HCT116 (cell line): ENCODE data around the gene BCL11B. TPM values are rescaled to one million over a fixed set of nuclear protein-coding genes. Genes with fewer than 3 reads are reported as not detected.
A peak's percentile ranks its signal among the peaks of the same experiment; 100 is the strongest.

Experiments used
- ATAC-seq: fragments of 200-7000 bp; cut with Tn5 transposase; 2 replicates; pipeline ENCODE4 v1.9.1; 2020; ENCODE audit warnings: mild to moderate bottlenecking, moderate library complexity
- BruUV-seq: library from RNA; stranded (reverse); fragments of 400-500 nt; replicated peaks from 2 replicates; lab custom pipeline; 2021; lab: Mats Ljungman, UMichigan
- CTCF ChIA-PET: fragments of 300-600 bp; sonication (Branson Sonifier 250); formaldehyde crosslinking; loops from one replicate; lab custom pipeline; 2021; ENCODE audit warnings: antibody characterized with exemption; lab: Charles Lee
- POLR2A ChIA-PET: fragments of 300-600, 350-600 bp; sonication (Branson Sonifier 250); formaldehyde crosslinking; loops from one replicate; lab custom pipeline; 2021; ENCODE audit warnings: antibody characterized with exemption; lab: Charles Lee
- RAD21 ChIA-PET, 2 experiments: fragments of 300-600 bp; sonication (Branson Sonifier 250); formaldehyde crosslinking; loops; one replicate each; lab custom pipeline; 2023; ENCODE audit warnings: low total read pairs in 2 of 2; ENCODE audit not compliant: uncharacterized antibody in 2 of 2, unreplicated experiment in 2 of 2, low non-redundant PET in 1 of 2; lab: Charles Lee
- DNase-seq: peaks from one replicate; pipeline ENCODE4 v3.0.0-alpha.2; 2010; ENCODE audit warnings: low read depth, low spot score
- H2AFZ ChIP-seq: fragments of 200-600 bp; shearing (Covaris generic), sonication (generic); 2 replicates; pipeline ENCODE4 v1.6.1; 2017; ENCODE audit warnings: low read depth, mixed run types, mixed read lengths, antibody characterized with exemption, low read length; ENCODE audit not compliant: poor library complexity, severe bottlenecking
- H3K27ac ChIP-seq: 2 replicates; pipeline ENCODE4 v1.5.1; 2012; ENCODE audit warnings: low read depth, low read length
- H3K27me3 ChIP-seq: fragments of 200-600 bp; sonication (generic); 2 replicates; pipeline ENCODE4 v1.6.1; 2016; ENCODE audit warnings: mixed run types, low read length, mixed read lengths; ENCODE audit not compliant: insufficient read depth
- H3K36me3 ChIP-seq, 2 experiments: fragments of 200-500 bp in 1 of 2; fragments of 200-600 bp in 1 of 2; sonication (Bioruptor generic) in 1 of 2; sonication (generic) in 1 of 2; 2 replicates each; pipeline versions ENCODE4 v1.5.1 to v1.6.1; 2014 to 2016; ENCODE audit warnings: low read length in 2 of 2, inconsistent platforms in 1 of 2, mixed read lengths in 1 of 2, mixed run types in 1 of 2; ENCODE audit not compliant: insufficient read depth in 2 of 2, control insufficient read depth in 1 of 2
- H3K4me1 ChIP-seq, 2 experiments: fragments of 200-600 bp in 1 of 2; sonication (generic) in 1 of 2; 2 replicates each; pipeline versions ENCODE4 v1.5.1 to v1.6.1; 2012 to 2017; ENCODE audit warnings: low read length in 2 of 2, inconsistent platforms in 1 of 2, mild to moderate bottlenecking in 1 of 2, mixed read lengths in 1 of 2, mixed run types in 1 of 2, moderate library complexity in 1 of 2; ENCODE audit not compliant: insufficient read depth in 2 of 2, control insufficient read depth in 1 of 2
- H3K4me2 ChIP-seq: fragments of 200-600 bp; sonication (generic); 2 replicates; pipeline ENCODE4 v1.6.1; 2017; ENCODE audit warnings: mixed run types, low read length, mixed read lengths
- H3K4me3 ChIP-seq, 2 experiments: fragments of 200-600 bp in 1 of 2; sonication (generic) in 1 of 2; replicated peaks in 1 of 2; 2 replicates each; pipeline ENCODE4 v1.5.1; 2011 to 2016; ENCODE audit warnings: low read length in 2 of 2, control low read depth in 1 of 2, low read depth in 1 of 2, mild to moderate bottlenecking in 1 of 2, mixed read lengths in 1 of 2, mixed run types in 1 of 2
- H3K79me2 ChIP-seq: fragments of 200-600 bp; sonication (generic); 2 replicates; pipeline ENCODE4 v1.6.1; 2017; ENCODE audit warnings: mild to moderate bottlenecking, mixed run types, low read length, moderate library complexity, mixed read lengths; ENCODE audit not compliant: insufficient read depth
- H3K9ac ChIP-seq: fragments of 200-600 bp; sonication (generic); 2 replicates; pipeline ENCODE4 v1.6.1; 2016; ENCODE audit warnings: low read length, mixed read lengths
- H3K9me2 ChIP-seq: fragments of 200-600 bp; sonication (generic), shearing (Covaris generic); 2 replicates; pipeline ENCODE4 v1.6.1; 2017; ENCODE audit warnings: mixed run types, mild to moderate bottlenecking, moderate library complexity; ENCODE audit not compliant: insufficient read depth
- H3K9me3 ChIP-seq, 2 experiments: fragments of 200-500 bp in 1 of 2; fragments of 200-600 bp in 1 of 2; sonication (Bioruptor generic) in 1 of 2; sonication (generic) in 1 of 2; 2 replicates each; pipeline ENCODE4 v1.6.1; 2014 to 2017; ENCODE audit warnings: low read length in 2 of 2, mixed read lengths in 2 of 2, inconsistent platforms in 1 of 2, low read depth in 1 of 2, mild to moderate bottlenecking in 1 of 2, mixed run types in 1 of 2, moderate library complexity in 1 of 2; ENCODE audit not compliant: control insufficient read depth in 1 of 2, insufficient read depth in 1 of 2
- H4K20me1 ChIP-seq: fragments of 200-600 bp; sonication (generic), shearing (Covaris generic); 2 replicates; pipeline ENCODE4 v1.6.1; 2017; ENCODE audit warnings: mixed run types, mild to moderate bottlenecking, moderate library complexity; ENCODE audit not compliant: insufficient read depth
- ATF3 ChIP-seq: IDR thresholded peaks from 2 replicates; pipeline ENCODE4 v1.6.1; 2012
- CBX3 ChIP-seq: IDR thresholded peaks from 2 replicates; pipeline ENCODE4 v1.6.1; 2012; ENCODE audit warnings: low read depth
- CEBPB ChIP-seq: IDR thresholded peaks from 2 replicates; pipeline ENCODE4 v1.6.1; 2012; ENCODE audit warnings: low read depth
- CTCF ChIP-seq, 3 experiments: fragments of 200-600 bp in 1 of 3; sonication (generic) in 1 of 3; IDR thresholded peaks in 2 of 3; conservative IDR thresholded peaks in 1 of 3; 2 replicates each; pipeline ENCODE4 v1.5.1; 2012 to 2017; ENCODE audit warnings: low read depth in 2 of 3, low read length in 2 of 3, antibody characterized with exemption in 1 of 3, borderline replicate concordance in 1 of 3, control low read depth in 1 of 3, mild to moderate bottlenecking in 1 of 3, mixed read lengths in 1 of 3, mixed run types in 1 of 3, moderate library complexity in 1 of 3; ENCODE audit not compliant: insufficient read depth in 1 of 3
- EZH2 ChIP-seq: fragments of 200-600 bp; sonication (generic); IDR thresholded peaks from 2 replicates; pipeline ENCODE4 v1.6.1; 2017; ENCODE audit warnings: antibody characterized with exemption, mixed run types
- EZH2phosphoT487 ChIP-seq: fragments of 200-600 bp; IDR thresholded peaks from 2 replicates; pipeline ENCODE4 v1.6.1; 2018; ENCODE audit warnings: antibody characterized with exemption, borderline replicate concordance
- JUND ChIP-seq: IDR thresholded peaks from 2 replicates; pipeline ENCODE4 v1.6.1; 2012
- MAX ChIP-seq: IDR thresholded peaks from 2 replicates; pipeline ENCODE4 v1.6.1; 2012
- POLR2AphosphoS5 ChIP-seq: IDR thresholded peaks from 2 replicates; pipeline ENCODE4 v1.6.1; 2011; ENCODE audit warnings: mild to moderate bottlenecking, low read depth, low read length, moderate library complexity
- RAD21 ChIP-seq: IDR thresholded peaks from 2 replicates; pipeline ENCODE4 v1.6.1; 2012; ENCODE audit warnings: low read depth, mild to moderate bottlenecking
- TCF7L2 ChIP-seq: IDR thresholded peaks from 2 replicates; pipeline ENCODE4 v1.7.0; 2011; ENCODE audit warnings: borderline replicate concordance, inconsistent platforms; ENCODE audit not compliant: insufficient read depth, insufficient read length; ENCODE audit errors: extremely low read depth
- ZBTB33 ChIP-seq: IDR thresholded peaks from 2 replicates; pipeline ENCODE4 v1.6.1; 2011; ENCODE audit warnings: mild to moderate bottlenecking, low read length, moderate library complexity; ENCODE audit not compliant: insufficient replicate concordance; ENCODE audit errors: extremely low read depth
- ZFX ChIP-seq: fragments of 450-650 bp; IDR thresholded peaks from 2 replicates; pipeline ENCODE4 v1.6.1; 2017
- ZNF274 ChIP-seq: fragments of 200-500 bp; sonication (Bioruptor generic); IDR thresholded peaks from 2 replicates; pipeline ENCODE4 v1.6.1; 2014; ENCODE audit warnings: mild to moderate bottlenecking, low read depth, low read length, inconsistent platforms
- intact Hi-C: fragments of 100-400 bp; cut with micrococcal nuclease; formaldehyde crosslinking; loops from 2 replicates; pipeline ENCODE4 v1.10.0; 2022
- total RNA-seq: library from RNA; stranded (reverse); gene quantifications from one replicate; pipeline ENCODE4 v1.2.1, GENCODE V29; 2021; ENCODE audit not compliant: unreplicated experiment

Gene BCL11B
- total RNA-seq, 1 experiment from 2014 or later: 1.1 TPM

GRCh38 chr14:99124482-99125105 is 147.4 kb downstream of the BCL11B start:
- no peak overlapping the region for H3K4me3 ChIP-seq
- DNase-seq: no peak
- ATAC-seq: peak; percentile 71
- no peak overlapping the region for H3K27ac ChIP-seq
- H2AFZ ChIP-seq: no peak overlapping the region
- H3K27me3 ChIP-seq: peaks cover 4% of the 10 kb centered on the region; the same call in 1 of the 2 replicates
- POLR2A ChIA-PET: no interaction called here
- RAD21 ChIA-PET: no interaction called here
- H4K20me1 ChIP-seq: no peaks in the 10 kb centered on the region
- CTCF ChIA-PET: no interaction called here
- intact Hi-C loops: no loop called here
- no peaks in the 10 kb centered on the region for H3K9me2 ChIP-seq
- peak; percentile 15; the same call in 1 of the 2 replicates for TF ChIP-seq RAD21
- TF ChIP-seq ZFX: no peak
- no peak for TF ChIP-seq JUND
- TF ChIP-seq CTCF (IDR thresholded peaks at IDR 0.05 in 2 of 3, conservative IDR thresholded peaks at IDR 0.05 in 1 of 3; ENCODE audit: borderline replicate concordance in 1 of 3, insufficient read depth in 1 of 3, low read depth in 2 of 3, low read length in 2 of 3): peak in 1 of 3 experiments; percentile 16; a peak in 1 of 6 replicates
- TF ChIP-seq ZNF274: no peak
- H3K4me2 ChIP-seq: no peak overlapping the region
- H3K9me3 ChIP-seq: no peaks in the 10 kb centered on the region
- no peaks in the 10 kb centered on the region for H3K79me2 ChIP-seq
- no peaks in the 10 kb centered on the region for H3K4me1 ChIP-seq
- no TSS peak for BruUV-seq
- no peaks in the 10 kb centered on the region for H3K36me3 ChIP-seq
- H3K9ac ChIP-seq: no peak overlapping the region

- no peak overlapping the region for H3K9ac ChIP-seq
- H2AFZ ChIP-seq: no peak overlapping the region
- ChIA-PET CTCF (no interaction called here), POLR2A (no interaction called here), RAD21 (no interaction called here)
- DNase-seq: no peak
- H3K27ac ChIP-seq: no peak overlapping the region
- no TSS peak for BruUV-seq
- no peaks in the 10 kb centered on the region for H3K4me1 ChIP-seq
- H3K36me3 ChIP-seq: no peaks in the 10 kb centered on the region
- H4K20me1 ChIP-seq: no peaks in the 10 kb centered on the region
- no peaks in the 10 kb centered on the region for H3K9me3 ChIP-seq
- H3K27me3 ChIP-seq: 0 out of 2 replicates have a peak, but pooled peaks cover under 1% of the 10 kb centered on the region
- H3K4me2 ChIP-seq: no peak overlapping the region
- no peak overlapping the region for H3K4me3 ChIP-seq
- H3K79me2 ChIP-seq: no peaks in the 10 kb centered on the region
- no peak for ATAC-seq
- no peaks in the 10 kb centered on the region for H3K9me2 ChIP-seq
- intact Hi-C loops: no loop called here
- no peak for TF ChIP-seq CBX3
- no peak for TF ChIP-seq TCF7L2
- TF ChIP-seq ATF3: no peak
- TF ChIP-seq EZH2phosphoT487: no peak
- TF ChIP-seq MAX: no peak
- no peak for TF ChIP-seq ZBTB33
- TF ChIP-seq POLR2AphosphoS5: no peak
- no peak for TF ChIP-seq EZH2
- no peak for TF ChIP-seq ZFX
- no peak for TF ChIP-seq CEBPB
- TF ChIP-seq ZNF274: no peak
These were observed 148.7 kb downstream of the BCL11B start for GRCh38 chr14:99123208-99123870.
